IMR-90 (cell line): ENCODE data around the gene ADD1. TPM values are rescaled to one million over a fixed set of nuclear protein-coding genes. Genes with fewer than 3 reads are reported as not detected.

Source experiments
- ATAC-seq: fragments of 200-7000 bp; cut with Tn5 transposase; 2 replicates; pipeline ENCODE4 v1.9.1; 2020; ENCODE audit warnings: low read depth, mild to moderate bottlenecking, moderate library complexity
- BruUV-seq: library from RNA; stranded (reverse); fragments of 400-500 nt; replicated peaks from 2 replicates; lab custom pipeline; 2021; lab: Mats Ljungman, UMichigan
- CTCF ChIA-PET: fragments of 300-600 bp; formaldehyde crosslinking; extraction: SDS; loops from one replicate; lab custom pipeline; 2021; ENCODE audit warnings: antibody characterized with exemption; lab: Yijun Ruan, JAX
- POLR2A ChIA-PET: fragments of 300-600 bp; sonication (Branson Sonifier 250); formaldehyde crosslinking; loops from one replicate; lab custom pipeline; 2022; ENCODE audit warnings: antibody characterized with exemption; ENCODE audit not compliant: unreplicated experiment; lab: Charles Lee
- DNase-seq: peaks from one replicate; pipeline ENCODE4 v3.0.0; 2013
- H2AFZ ChIP-seq: replicated peaks from 2 replicates; pipeline ENCODE3; 2013; ENCODE audit warnings: low read length, mild to moderate bottlenecking; ENCODE audit not compliant: poor library complexity
- H2AK5ac ChIP-seq: 2 replicates; pipeline ENCODE4 v1.6.1; 2013; ENCODE audit warnings: low read depth, low read length, inconsistent platforms
- H2AK9ac ChIP-seq: replicated peaks from 2 replicates; pipeline ENCODE3; 2013; ENCODE audit warnings: mild to moderate bottlenecking, low read depth, low read length, moderate library complexity; ENCODE audit not compliant: poor library complexity
- H2BK120ac ChIP-seq: 2 replicates; pipeline ENCODE4 v1.6.1; 2013; ENCODE audit warnings: low read depth, low read length, inconsistent platforms
- H2BK15ac ChIP-seq: 3 replicates; pipeline ENCODE4 v1.6.1; 2013; ENCODE audit warnings: low read depth, low read length, inconsistent platforms
- H2BK20ac ChIP-seq: 2 replicates; pipeline ENCODE4 v1.6.1; 2013; ENCODE audit warnings: low read depth, mild to moderate bottlenecking, inconsistent platforms, low read length, moderate library complexity
- H2BK5ac ChIP-seq: 2 replicates; pipeline ENCODE4 v1.6.1; 2013; ENCODE audit warnings: mild to moderate bottlenecking, low read depth, low read length, inconsistent platforms; ENCODE audit not compliant: poor library complexity, severe bottlenecking
- H3K14ac ChIP-seq: replicated peaks from 2 replicates; pipeline ENCODE4 v1.6.1; 2013; ENCODE audit warnings: low read depth, low read length, inconsistent platforms
- H3K18ac ChIP-seq: 2 replicates; pipeline ENCODE4 v1.6.1; 2013; ENCODE audit warnings: low read depth, low read length, control low read depth
- H3K23ac ChIP-seq: 2 replicates; pipeline ENCODE4 v1.6.1; 2013; ENCODE audit warnings: low read depth, low read length, inconsistent platforms
- H3K27ac ChIP-seq: 2 replicates; pipeline ENCODE4 v1.5.1; 2013; ENCODE audit warnings: mild to moderate bottlenecking, control low read depth, low read length; ENCODE audit not compliant: insufficient read depth
- H3K27me3 ChIP-seq: 2 replicates; pipeline ENCODE4 v1.6.1; 2013; ENCODE audit warnings: low read length; ENCODE audit not compliant: control insufficient read depth, insufficient read depth
- H3K36me3 ChIP-seq: 2 replicates; pipeline ENCODE4 v1.6.1; 2013; ENCODE audit warnings: low read length, mixed read lengths; ENCODE audit not compliant: control insufficient read depth, insufficient read depth
- H3K4ac ChIP-seq: 2 replicates; pipeline ENCODE4 v1.6.1; 2013; ENCODE audit warnings: low read depth, low read length, inconsistent platforms
- H3K4me1 ChIP-seq: 2 replicates; pipeline ENCODE4 v1.6.1; 2013; ENCODE audit warnings: low read length, mixed read lengths; ENCODE audit not compliant: control insufficient read depth, insufficient read depth
- H3K4me2 ChIP-seq: 2 replicates; pipeline ENCODE4 v1.6.1; 2013; ENCODE audit warnings: low read depth, mild to moderate bottlenecking, control low read depth, low read length, moderate library complexity
- H3K4me3 ChIP-seq: 2 replicates; pipeline ENCODE4 v1.5.1; 2013; ENCODE audit warnings: low read depth, mild to moderate bottlenecking, control low read depth, low read length, moderate library complexity; ENCODE audit not compliant: insufficient read depth
- H3K56ac ChIP-seq: 2 replicates; pipeline ENCODE4 v1.6.1; 2013; ENCODE audit warnings: low read length, inconsistent platforms; ENCODE audit not compliant: insufficient read depth; ENCODE audit errors: extremely low read depth
- H3K79me1 ChIP-seq, 2 experiments: 2 replicates each; pipeline ENCODE4 v1.6.1; 2013; ENCODE audit warnings: low read length in 2 of 2, inconsistent platforms in 1 of 2, low read depth in 1 of 2
- H3K9ac ChIP-seq: 2 replicates; pipeline ENCODE4 v1.6.1; 2013; ENCODE audit warnings: low read depth, low read length, control low read depth
- H3K9me1 ChIP-seq: 2 replicates; pipeline ENCODE4 v1.6.1; 2013; ENCODE audit warnings: low read length, inconsistent platforms; ENCODE audit not compliant: insufficient read depth
- H3K9me3 ChIP-seq: 2 replicates; pipeline ENCODE4 v1.6.1; 2013; ENCODE audit warnings: low read length; ENCODE audit not compliant: control insufficient read depth, insufficient read depth
- H4K20me1 ChIP-seq: 2 replicates; pipeline ENCODE4 v1.6.1; 2013; ENCODE audit warnings: low read length, inconsistent platforms; ENCODE audit not compliant: insufficient read depth
- H4K5ac ChIP-seq: 2 replicates; pipeline ENCODE4 v1.6.1; 2013; ENCODE audit warnings: mild to moderate bottlenecking, low read depth, low read length, control low read depth
- H4K8ac ChIP-seq, 2 experiments: 2 replicates each; pipeline ENCODE4 v1.6.1; 2013; ENCODE audit warnings: low read depth in 2 of 2, low read length in 2 of 2, control low read depth in 1 of 2, inconsistent platforms in 1 of 2
- H4K91ac ChIP-seq: 2 replicates; pipeline ENCODE4 v1.6.1; 2013; ENCODE audit warnings: low read depth, low read length, inconsistent platforms; ENCODE audit not compliant: insufficient read depth
- BHLHE40 ChIP-seq: fragments of 150-350 bp; IDR thresholded peaks from 2 replicates; pipeline ENCODE4 v1.6.1; 2016; ENCODE audit warnings: mild to moderate bottlenecking, low read depth, low read length
- CHD1 ChIP-seq: IDR thresholded peaks from 2 replicates; pipeline ENCODE4 v1.6.1; 2012; ENCODE audit warnings: low read depth, low read length, improper control_type of control experiment
- CTCF ChIP-seq: conservative IDR thresholded peaks from 2 replicates; pipeline ENCODE4 v1.5.1; 2012; ENCODE audit warnings: mild to moderate bottlenecking, low read depth, low read length, improper control_type of control experiment
- FOS ChIP-seq: fragments of 150-350 bp; IDR thresholded peaks from 2 replicates; pipeline ENCODE4 v1.6.1; 2016; ENCODE audit warnings: low read depth, low read length
- MAZ ChIP-seq: IDR thresholded peaks from 2 replicates; pipeline ENCODE4 v1.6.1; 2012; ENCODE audit warnings: low read depth, mild to moderate bottlenecking, low read length, improper control_type of control experiment, moderate library complexity, borderline replicate concordance
- MXI1 ChIP-seq: IDR thresholded peaks from 2 replicates; pipeline ENCODE4 v1.6.1; 2012; ENCODE audit warnings: low read depth, mild to moderate bottlenecking, low read length, moderate library complexity, borderline replicate concordance
- NFE2L2 ChIP-seq: fragments of 150-350 bp; IDR thresholded peaks from 2 replicates; pipeline ENCODE4 v1.6.1; 2016; ENCODE audit warnings: low read depth, mild to moderate bottlenecking, low read length
- POLR2A ChIP-seq: IDR thresholded peaks from 2 replicates; pipeline ENCODE4 v1.6.1; 2012; ENCODE audit warnings: mild to moderate bottlenecking, low read depth, low read length
- RAD21 ChIP-seq: IDR thresholded peaks from 2 replicates; pipeline ENCODE4 v1.6.1; 2012; ENCODE audit warnings: low read length, improper control_type of control experiment
- RCOR1 ChIP-seq: IDR thresholded peaks from 2 replicates; pipeline ENCODE4 v1.6.1; 2012; ENCODE audit warnings: mild to moderate bottlenecking, low read length, improper control_type of control experiment; ENCODE audit not compliant: insufficient replicate concordance
- USF2 ChIP-seq: fragments of 150-350 bp; IDR thresholded peaks from 2 replicates; pipeline ENCODE4 v1.6.1; 2017; ENCODE audit warnings: mild to moderate bottlenecking, antibody characterized with exemption, low read length, low read depth
- WGBS, 2 experiments: methylation state at CpG; one replicate each; pipeline versions ENCODE4 v1.1.5 to v1.1.7; 2013; ENCODE audit warnings: missing lambda C conversion rate in 2 of 2; ENCODE audit not compliant: insufficient read length in 1 of 2; ENCODE audit errors: extremely low coverage in 2 of 2; 5-methylcytosine and 5-hydroxymethylcytosine counted together
- dilution Hi-C: fragments of 300-500 bp; cut with HindIII; formaldehyde crosslinking; loops from one replicate; pipeline ENCODE4 v1.14.3; 2018; ENCODE audit warnings: low sequenced_read_pairs; ENCODE audit not compliant: unreplicated experiment
- in situ Hi-C: fragments of 300-500 bp; cut with MboI; formaldehyde crosslinking; loops from 3 replicates; pipeline ENCODE4 v1.14.3; 2019; ENCODE audit warnings: low sequenced_read_pairs, inconsistent platforms, mixed read lengths
- intact Hi-C: fragments of 100-400 bp; cut with micrococcal nuclease; formaldehyde crosslinking; loops from 2 replicates; pipeline ENCODE4 v1.10.0; 2022
- polyA plus RNA-seq, 3 experiments: library from polyadenylated mRNA; depleted of rRNA; stranded (reverse); fragments of >200 nt; gene quantifications; 2 replicates each; pipeline ENCODE4 v1.2.3, GENCODE V29; 2012; ENCODE audit warnings: low replicate concordance in 1 of 3
- total RNA-seq: library from RNA; depleted of rRNA; stranded (reverse); fragments of >200 nt; gene quantifications from 2 replicates; pipeline ENCODE4 v1.2.3, GENCODE V29; 2012
- TF ChIP-seq, protein P1 (sequence below): fragments of 150-350 bp; IDR thresholded peaks from 2 replicates; pipeline ENCODE4 v1.6.1; 2016; ENCODE audit warnings: low read depth, mild to moderate bottlenecking, low read length, moderate library complexity, borderline replicate concordance

The ADD1 gene
- total and polyA plus RNA-seq, 2 of the 4 experiments (the other 2 are of a cell fraction): 122 to 215 TPM

DNA sequence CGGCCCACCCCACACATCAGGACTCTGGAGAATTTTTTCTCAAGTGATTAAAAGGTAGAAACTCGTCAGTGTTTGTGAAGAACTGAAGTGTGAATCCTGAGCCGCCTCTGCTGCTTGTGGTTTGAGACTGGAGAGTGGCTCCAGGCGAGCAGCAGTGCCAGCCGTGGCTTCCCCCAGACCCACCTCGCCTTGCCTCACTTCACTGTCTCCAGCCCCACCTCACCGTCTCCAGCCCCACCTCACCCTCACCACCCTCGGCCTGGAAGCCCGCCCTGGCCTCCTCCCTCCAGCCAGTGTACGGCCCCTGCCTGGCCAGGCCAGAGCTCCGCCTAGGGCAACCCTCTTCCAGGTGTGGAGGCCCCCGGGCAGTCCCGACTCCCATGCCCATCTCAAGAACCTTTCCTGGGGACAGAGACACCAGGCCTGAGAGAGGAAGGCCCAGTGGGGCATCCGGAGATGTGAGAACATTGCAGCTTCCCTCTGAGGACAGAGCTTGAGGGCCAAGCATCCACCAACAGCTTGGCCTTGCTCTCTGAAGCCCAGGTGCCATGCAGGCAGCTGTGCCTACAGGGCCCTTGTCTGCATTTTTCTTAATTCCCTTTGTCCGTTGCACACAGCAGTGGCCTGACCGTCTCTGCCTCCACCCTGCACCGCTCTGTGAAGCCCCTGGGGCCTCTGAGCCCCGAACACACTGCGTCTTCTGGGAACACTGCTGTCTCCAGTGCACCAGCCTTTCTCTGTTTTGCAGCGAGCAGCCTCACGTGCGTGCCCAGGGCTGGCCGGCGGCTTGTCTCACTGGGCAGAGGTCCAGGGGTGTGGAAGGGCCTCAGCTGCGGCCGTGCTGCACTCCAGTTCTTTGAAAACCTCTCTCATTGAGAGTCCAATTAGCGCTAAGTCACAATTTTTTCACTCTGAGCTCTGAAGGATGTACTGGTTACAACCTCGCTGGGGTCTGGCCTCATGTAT lies 37.0 kb upstream of the ADD1 start:
- dilution Hi-C loops: no loop called here
- BruUV-seq: no TSS peak
- POLR2A ChIA-PET: no interaction called here
- peak overlapping the region; percentile 14; the same call in 1 of the 2 replicates for H2BK20ac ChIP-seq
- WGBS, 2 experiments: 45% methylated on average over 10 of the region's 28 CpGs; no CpG with 5 or more reads in 1 of the 2 experiments
- H2BK5ac ChIP-seq: no peak overlapping the region
- H3K9ac ChIP-seq: no peak overlapping the region
- H4K91ac ChIP-seq: no peak overlapping the region; the same call in 1 of the 2 replicates
- H2BK120ac ChIP-seq: peak overlapping the region; percentile 29; the same call in 1 of the 2 replicates
- peak overlapping the region; percentile 49; the same call in 1 of the 2 replicates for H3K23ac ChIP-seq
- CTCF ChIA-PET: no interaction called here
- ATAC-seq: peak; percentile 79
- peaks cover 0 to 61% of the 10 kb centered on the region in 2 experiments for H3K79me1 ChIP-seq
- no peak overlapping the region; the same call in 1 of the 2 replicates for H3K18ac ChIP-seq
- peak overlapping the region; percentile 75 for H2AK9ac ChIP-seq
- H3K36me3 ChIP-seq: 0 out of 2 replicates have a peak, but pooled peaks cover 2% of the 10 kb centered on the region
- peak overlapping the region; percentile 8; the same call in 1 of the 2 replicates for H3K27ac ChIP-seq
- peaks cover 15% of the 10 kb centered on the region for H3K4me1 ChIP-seq
- peaks cover 11% of the 10 kb centered on the region; the same call in 1 of the 2 replicates for H4K20me1 ChIP-seq
- H3K27me3 ChIP-seq: no peaks in the 10 kb centered on the region
- H3K4me2 ChIP-seq: no peak overlapping the region
- H3K9me3 ChIP-seq: no peaks in the 10 kb centered on the region
- no peak overlapping the region; the same call in 1 of the 2 replicates for H4K5ac ChIP-seq
- intact Hi-C loops: no loop called here
- no peak overlapping the region for H4K8ac ChIP-seq
- H3K56ac ChIP-seq: no peak overlapping the region
- H3K14ac ChIP-seq: peak overlapping the region; percentile 48; the same call in 1 of the 2 replicates
- H2BK15ac ChIP-seq: no peak overlapping the region
- in situ Hi-C loops: no loop called here
- peak overlapping the region; percentile 46; the same call in 1 of the 2 replicates for H3K4ac ChIP-seq
- no peak overlapping the region for H3K4me3 ChIP-seq
- H3K9me1 ChIP-seq: peaks cover 8% of the 10 kb centered on the region
- H2AFZ ChIP-seq: peak overlapping the region; percentile 33
- H2AK5ac ChIP-seq: no peak overlapping the region
- DNase-seq: peak; percentile 55
- TF ChIP-seq NFE2L2 (no peak), MXI1 (peak; percentile 74; the same call in 1 of the 2 replicates), USF2 (0 out of 2 replicates have a peak, but pooled peaks have one; percentile 37), RCOR1 (no peak), FOS (no peak), POLR2A (no peak), CTCF (no peak), RAD21 (no peak), MAZ (no peak), CHD1 (no peak), BHLHE40 (peak; percentile 89)
- TF ChIP-seq, protein P1, sequence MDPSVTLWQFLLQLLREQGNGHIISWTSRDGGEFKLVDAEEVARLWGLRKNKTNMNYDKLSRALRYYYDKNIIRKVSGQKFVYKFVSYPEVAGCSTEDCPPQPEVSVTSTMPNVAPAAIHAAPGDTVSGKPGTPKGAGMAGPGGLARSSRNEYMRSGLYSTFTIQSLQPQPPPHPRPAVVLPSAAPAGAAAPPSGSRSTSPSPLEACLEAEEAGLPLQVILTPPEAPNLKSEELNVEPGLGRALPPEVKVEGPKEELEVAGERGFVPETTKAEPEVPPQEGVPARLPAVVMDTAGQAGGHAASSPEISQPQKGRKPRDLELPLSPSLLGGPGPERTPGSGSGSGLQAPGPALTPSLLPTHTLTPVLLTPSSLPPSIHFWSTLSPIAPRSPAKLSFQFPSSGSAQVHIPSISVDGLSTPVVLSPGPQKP: no peak
